ENCODE results near the gene BACH1.

The BACH1 gene

DNA sequence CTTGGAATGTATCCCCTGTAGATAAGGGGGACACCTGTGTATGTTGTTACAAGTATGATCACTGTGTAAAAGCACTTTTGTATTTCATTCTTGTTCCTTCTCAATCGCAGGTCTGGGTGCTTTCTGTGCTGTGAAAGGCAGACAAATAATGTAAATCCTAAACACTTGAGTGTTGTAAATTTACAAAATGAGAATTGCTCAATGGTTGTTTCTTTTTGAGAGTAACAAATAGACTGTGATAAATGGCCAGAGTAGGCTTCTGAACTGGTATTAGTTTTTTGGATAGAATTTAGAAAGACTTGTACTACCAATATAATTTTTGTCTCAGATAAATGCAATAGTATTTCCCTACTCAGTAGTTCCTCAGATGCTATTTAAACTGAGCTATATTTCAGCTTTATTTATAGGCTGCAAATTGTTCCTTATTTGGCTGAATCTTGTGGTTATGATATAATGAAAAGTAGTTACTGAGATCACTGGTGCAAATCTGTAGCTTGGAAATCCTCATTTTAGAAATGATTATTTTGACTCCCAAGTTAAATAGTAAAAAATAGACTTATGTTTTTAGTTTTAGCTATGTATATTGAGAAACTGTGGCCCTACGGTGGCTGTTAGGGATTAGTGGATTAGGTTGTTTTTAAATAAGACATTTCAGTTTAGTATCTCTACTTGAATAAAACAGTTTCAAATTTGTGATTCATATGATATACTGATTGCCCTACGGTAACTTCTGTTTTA is 9.2 kb downstream of the BACH1 start:
- Histone ChIP-seq H2BK120ac (ENCODE audit: low read depth, low read length) (no peak overlapping the region), H3K79me1 (ENCODE audit: low read depth, low read length) (peaks cover 4% of the 10 kb centered on the region), H2BK15ac (ENCODE audit: low read length) (no peak overlapping the region), H2BK5ac (ENCODE audit: low read length) (no peak overlapping the region), H3K4me1 (ENCODE audit: control insufficient read depth in 2 of 2, insufficient read depth in 1 of 2, low read depth in 1 of 2, low read length in 2 of 2) (peaks cover 0 to 2% of the 10 kb centered on the region in 2 donors), H2BK12ac (ENCODE audit: low read length) (no peak overlapping the region), H3K14ac (ENCODE audit: low read length) (no peak overlapping the region), H3K27ac (replicated peaks; ENCODE audit: low read length) (no peak overlapping the region), H2AK5ac (ENCODE audit: low read depth, low read length) (no peak overlapping the region), H3K9me3 (replicated peaks in 1 of 2; ENCODE audit: control insufficient read depth in 2 of 2, insufficient read depth in 1 of 2, low read depth in 1 of 2, low read length in 2 of 2) (peaks cover 0 to 20% of the 10 kb centered on the region in 2 donors), H3K4me2 (ENCODE audit: insufficient read depth, low read length, poor library complexity, severe bottlenecking) (no peak overlapping the region), H3K4ac (ENCODE audit: low read length) (no peak overlapping the region), H2AFZ (ENCODE audit: low read length) (no peak overlapping the region), H4K91ac (ENCODE audit: low read depth, low read length, poor library complexity) (no peak overlapping the region), H3K4me3 (ENCODE audit: low read length in 2 of 2) (no peak overlapping the region), H3K9ac (ENCODE audit: low read depth, low read length, poor library complexity) (no peak overlapping the region), H4K8ac (ENCODE audit: low read depth, low read length) (no peak overlapping the region), H3K18ac (ENCODE audit: low read length) (no peak overlapping the region), H3K27me3 (ENCODE audit: control insufficient read depth in 3 of 3, insufficient read depth in 3 of 3, low read depth in 1 of 3, low read length in 3 of 3) (no peaks in the 10 kb centered on the region), H3K23ac (ENCODE audit: low read depth, low read length, poor library complexity) (no peak overlapping the region), H3K36me3 (replicated peaks in 1 of 2; ENCODE audit: control insufficient read depth in 2 of 2, insufficient read depth in 2 of 2, low read length in 2 of 2) (peaks cover 0 to 14% of the 10 kb centered on the region in 2 donors)
- WGBS, 2 donors (ENCODE audit: extremely low coverage in 2 of 2, insufficient read length in 2 of 2, insufficient replicate concordance in 1 of 2) = no CpG with 5 or more reads among the region's 3 CpGs
- DNase-seq (ENCODE audit: low spot score) = no peak

DNA sequence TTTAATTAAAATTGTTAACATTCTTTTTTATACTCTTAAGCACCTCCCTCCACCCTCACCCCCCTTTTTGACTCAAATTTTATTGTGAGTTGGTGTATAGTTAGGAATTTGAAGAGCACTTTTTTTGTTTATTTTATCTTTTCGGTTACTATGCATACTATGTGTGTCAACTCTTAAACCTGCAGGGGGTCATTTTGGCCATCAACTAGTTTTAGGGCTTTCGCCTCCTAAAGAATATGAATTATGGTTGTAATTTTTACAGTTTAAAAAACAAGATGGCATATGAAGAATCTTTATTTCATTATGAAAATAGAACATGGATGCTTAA is 9.7 kb downstream of the BACH1 start:
- Histone ChIP-seq H3K23ac (ENCODE audit: low read depth, low read length, poor library complexity) (no peak overlapping the region), H3K4me1 (ENCODE audit: control insufficient read depth in 2 of 2, insufficient read depth in 1 of 2, low read depth in 1 of 2, low read length in 2 of 2) (peaks cover 0 to 2% of the 10 kb centered on the region in 2 donors), H4K8ac (ENCODE audit: low read depth, low read length) (no peak overlapping the region), H3K27ac (replicated peaks; ENCODE audit: low read length) (no peak overlapping the region), H3K36me3 (replicated peaks in 1 of 2; ENCODE audit: control insufficient read depth in 2 of 2, insufficient read depth in 2 of 2, low read length in 2 of 2) (peaks cover 0 to 14% of the 10 kb centered on the region in 2 donors), H2BK120ac (ENCODE audit: low read depth, low read length) (no peak overlapping the region), H3K9ac (ENCODE audit: low read depth, low read length, poor library complexity) (no peak overlapping the region), H3K79me1 (ENCODE audit: low read depth, low read length) (peaks cover 4% of the 10 kb centered on the region), H3K27me3 (ENCODE audit: control insufficient read depth in 3 of 3, insufficient read depth in 3 of 3, low read depth in 1 of 3, low read length in 3 of 3) (no peaks in the 10 kb centered on the region), H2BK15ac (ENCODE audit: low read length) (no peak overlapping the region), H3K14ac (ENCODE audit: low read length) (no peak overlapping the region), H4K91ac (ENCODE audit: low read depth, low read length, poor library complexity) (no peak overlapping the region), H3K4ac (ENCODE audit: low read length) (no peak overlapping the region), H2BK12ac (ENCODE audit: low read length) (no peak overlapping the region), H3K4me2 (ENCODE audit: insufficient read depth, low read length, poor library complexity, severe bottlenecking) (no peak overlapping the region), H3K18ac (ENCODE audit: low read length) (no peak overlapping the region), H2AFZ (ENCODE audit: low read length) (no peak overlapping the region), H2AK5ac (ENCODE audit: low read depth, low read length) (no peak overlapping the region), H3K4me3 (ENCODE audit: low read length in 2 of 2) (no peak overlapping the region), H2BK5ac (ENCODE audit: low read length) (no peak overlapping the region), H3K9me3 (replicated peaks in 1 of 2; ENCODE audit: control insufficient read depth in 2 of 2, insufficient read depth in 1 of 2, low read depth in 1 of 2, low read length in 2 of 2) (peaks cover 0 to 20% of the 10 kb centered on the region in 2 donors)
- WGBS, 2 donors (ENCODE audit: extremely low coverage in 2 of 2, insufficient read length in 2 of 2, insufficient replicate concordance in 1 of 2) = no CpG with 5 or more reads among the region's 2 CpGs
- DNase-seq (ENCODE audit: low spot score) = no peak

DNA sequence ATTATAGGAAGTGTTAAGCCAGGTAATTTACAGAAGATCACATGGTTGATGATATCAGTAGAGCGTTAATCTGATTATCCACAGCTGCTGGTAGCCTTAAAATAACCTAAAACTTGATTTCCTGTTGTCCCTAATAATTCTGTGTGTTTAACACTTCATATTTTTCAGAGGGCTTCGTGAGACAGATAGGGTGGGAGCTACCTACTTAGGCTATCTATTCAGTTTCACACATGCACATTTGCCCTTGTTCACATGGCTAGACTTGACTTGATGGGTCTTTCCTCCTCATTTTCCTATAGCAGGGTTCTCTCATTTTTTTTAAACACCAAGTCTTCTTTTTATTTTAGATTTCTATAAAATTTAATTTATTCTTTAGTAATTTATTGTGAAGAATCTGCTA is 11.0 kb downstream of the BACH1 start:
- no peak overlapping the region for H3K23ac ChIP-seq (ENCODE audit: low read depth, low read length, poor library complexity)
- H3K4ac ChIP-seq (ENCODE audit: low read length) = no peak overlapping the region
- H4K91ac ChIP-seq (ENCODE audit: low read depth, low read length, poor library complexity) = no peak overlapping the region
- H2AFZ ChIP-seq (ENCODE audit: low read length) = no peak overlapping the region
- no peak overlapping the region for H3K18ac ChIP-seq (ENCODE audit: low read length)
- DNase-seq (ENCODE audit: low spot score) = no peak
- no peak overlapping the region for H3K9ac ChIP-seq (ENCODE audit: low read depth, low read length, poor library complexity)
- peaks cover 0 to 14% of the 10 kb centered on the region in 2 donors for H3K36me3 ChIP-seq (replicated peaks in 1 of 2; ENCODE audit: control insufficient read depth in 2 of 2, insufficient read depth in 2 of 2, low read length in 2 of 2)
- H2BK120ac ChIP-seq (ENCODE audit: low read depth, low read length) = no peak overlapping the region
- H3K4me2 ChIP-seq (ENCODE audit: insufficient read depth, low read length, poor library complexity, severe bottlenecking) = no peak overlapping the region
- no peak overlapping the region for H2AK5ac ChIP-seq (ENCODE audit: low read depth, low read length)
- H2BK15ac ChIP-seq (ENCODE audit: low read length) = no peak overlapping the region
- no CpG with 5 or more reads among the region's 2 CpGs for WGBS, 2 donors (ENCODE audit: extremely low coverage in 2 of 2, insufficient read length in 2 of 2, insufficient replicate concordance in 1 of 2)
- H2BK12ac ChIP-seq (ENCODE audit: low read length) = no peak overlapping the region
- no peaks in the 10 kb centered on the region for H3K27me3 ChIP-seq (ENCODE audit: control insufficient read depth in 3 of 3, insufficient read depth in 3 of 3, low read depth in 1 of 3, low read length in 3 of 3)
- H3K4me3 ChIP-seq (ENCODE audit: low read length in 2 of 2) = no peak overlapping the region
- no peak overlapping the region for H4K8ac ChIP-seq (ENCODE audit: low read depth, low read length)
- no peak overlapping the region for H2BK5ac ChIP-seq (ENCODE audit: low read length)
- no peak overlapping the region for H3K27ac ChIP-seq (replicated peaks; ENCODE audit: low read length)
- no peak overlapping the region for H3K14ac ChIP-seq (ENCODE audit: low read length)
- H3K4me1 ChIP-seq (ENCODE audit: control insufficient read depth in 2 of 2, insufficient read depth in 1 of 2, low read depth in 1 of 2, low read length in 2 of 2) = peaks cover 0 to 2% of the 10 kb centered on the region in 2 donors
- H3K79me1 ChIP-seq (ENCODE audit: low read depth, low read length) = peaks cover 4% of the 10 kb centered on the region
- peaks cover 0 to 20% of the 10 kb centered on the region in 2 donors for H3K9me3 ChIP-seq (replicated peaks in 1 of 2; ENCODE audit: control insufficient read depth in 2 of 2, insufficient read depth in 1 of 2, low read depth in 1 of 2, low read length in 2 of 2)

DNA sequence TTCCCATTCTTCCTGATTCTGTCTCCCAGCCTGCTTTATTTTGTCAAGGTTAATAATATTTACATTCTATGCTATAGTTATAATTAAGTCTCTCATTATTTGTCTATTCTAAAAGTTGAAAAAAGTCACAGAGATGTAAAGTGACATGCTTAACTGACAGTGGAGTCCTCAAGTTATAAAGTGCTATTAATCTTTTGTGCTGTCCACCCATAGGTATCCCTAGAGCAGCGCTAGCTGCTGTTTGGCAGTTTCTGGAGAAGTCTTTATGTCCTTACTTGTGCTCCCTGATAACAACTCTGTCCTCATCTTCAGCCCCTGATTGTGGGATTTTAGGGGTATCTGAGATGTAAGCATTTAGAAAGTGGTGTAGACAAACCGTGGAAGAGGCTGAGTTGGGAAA is 13.1 kb downstream of the BACH1 start:
- Histone ChIP-seq H3K9ac (ENCODE audit: low read depth, low read length, poor library complexity) (no peak overlapping the region), H3K4me3 (ENCODE audit: low read length in 2 of 2) (no peak overlapping the region), H3K9me3 (replicated peaks in 1 of 2; ENCODE audit: control insufficient read depth in 2 of 2, insufficient read depth in 1 of 2, low read depth in 1 of 2, low read length in 2 of 2) (peaks cover 0 to 20% of the 10 kb centered on the region in 2 donors), H3K23ac (ENCODE audit: low read depth, low read length, poor library complexity) (no peak overlapping the region), H2BK15ac (ENCODE audit: low read length) (no peak overlapping the region), H3K18ac (ENCODE audit: low read length) (no peak overlapping the region), H3K79me1 (ENCODE audit: low read depth, low read length) (no peaks in the 10 kb centered on the region), H4K91ac (ENCODE audit: low read depth, low read length, poor library complexity) (no peak overlapping the region), H3K4me2 (ENCODE audit: insufficient read depth, low read length, poor library complexity, severe bottlenecking) (no peak overlapping the region), H2BK12ac (ENCODE audit: low read length) (no peak overlapping the region), H4K8ac (ENCODE audit: low read depth, low read length) (no peak overlapping the region), H2AK5ac (ENCODE audit: low read depth, low read length) (no peak overlapping the region), H2BK120ac (ENCODE audit: low read depth, low read length) (no peak overlapping the region), H2BK5ac (ENCODE audit: low read length) (no peak overlapping the region), H3K27ac (replicated peaks; ENCODE audit: low read length) (no peak overlapping the region), H3K27me3 (ENCODE audit: control insufficient read depth in 3 of 3, insufficient read depth in 3 of 3, low read depth in 1 of 3, low read length in 3 of 3) (no peaks in the 10 kb centered on the region), H2AFZ (ENCODE audit: low read length) (no peak overlapping the region), H3K36me3 (replicated peaks in 1 of 2; ENCODE audit: control insufficient read depth in 2 of 2, insufficient read depth in 2 of 2, low read length in 2 of 2) (peaks cover 0 to 6% of the 10 kb centered on the region in 2 donors), H3K4me1 (ENCODE audit: control insufficient read depth in 2 of 2, insufficient read depth in 1 of 2, low read depth in 1 of 2, low read length in 2 of 2) (peaks cover 0 to 2% of the 10 kb centered on the region in 2 donors), H3K4ac (ENCODE audit: low read length) (no peak overlapping the region), H3K14ac (ENCODE audit: low read length) (no peak overlapping the region)
- no peak for DNase-seq (ENCODE audit: low spot score)
- no CpG with 5 or more reads among the region's 2 CpGs for WGBS, 2 donors (ENCODE audit: extremely low coverage in 2 of 2, insufficient read length in 2 of 2, insufficient replicate concordance in 1 of 2)
